Endothelial cell of hepatic sinusoid (primary cell): ENCODE results near the gene C3.

Source experiments
- in situ Hi-C: cut with HindIII; loops from 2 replicates; pipeline ENCODE4 v1.10.0; 2017; ENCODE audit warnings: low sequenced_read_pairs

The C3 gene

DNA sequence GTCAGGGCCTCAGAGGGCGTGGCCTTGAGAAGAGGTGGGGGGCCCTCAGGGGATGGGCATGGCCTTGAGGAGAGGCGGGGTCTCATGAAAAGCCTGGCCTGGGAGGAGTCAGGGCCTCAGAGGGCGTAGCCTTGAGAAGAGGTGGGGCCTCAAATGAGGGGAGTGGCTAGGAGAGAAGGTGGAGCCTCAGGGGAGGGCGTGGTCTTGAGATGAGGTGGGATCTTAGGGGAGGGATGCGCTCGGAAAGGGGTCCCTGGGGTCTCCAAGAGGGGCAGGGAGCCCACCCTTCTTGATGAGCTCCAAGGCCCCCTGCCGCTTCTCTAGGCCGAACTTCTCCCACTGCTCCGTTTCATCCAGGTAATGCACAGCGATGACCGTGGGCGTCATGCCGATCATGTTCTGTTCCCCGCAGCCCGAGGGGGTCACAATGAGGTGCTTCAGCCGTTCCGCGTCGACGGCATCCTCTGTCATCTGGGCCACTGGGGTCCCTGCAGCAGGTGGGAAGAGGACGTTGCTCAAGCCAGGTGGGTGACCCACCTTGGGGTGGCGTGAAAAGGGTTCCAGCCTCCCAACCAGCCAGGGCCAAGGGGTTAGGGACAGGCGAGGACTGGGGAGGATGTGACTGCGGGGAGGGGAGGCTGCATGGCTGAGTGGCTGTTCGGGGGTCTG, 26.2 kb downstream of the C3 start:
- in situ Hi-C loops = no loop called here

DNA sequence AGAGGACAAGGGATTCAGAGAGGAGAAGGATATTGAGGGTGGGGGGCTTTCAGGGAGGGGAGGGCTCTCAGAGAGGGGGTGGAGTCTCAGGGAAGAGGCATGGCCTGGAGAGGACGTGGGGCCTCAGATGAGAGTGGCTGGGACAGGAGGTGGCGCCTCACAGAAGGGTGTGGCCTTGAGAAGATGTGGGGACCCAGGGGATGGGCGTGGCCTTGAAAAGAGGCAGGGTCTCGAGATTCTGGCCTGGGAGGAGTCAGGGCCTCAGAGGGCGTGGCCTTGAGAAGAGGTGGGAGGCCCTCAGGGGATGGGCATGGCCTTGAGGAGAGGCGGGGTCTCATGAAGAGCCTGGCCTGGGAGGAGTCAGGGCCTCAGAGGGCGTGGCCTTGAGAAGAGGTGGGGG, 26.8 kb downstream of the C3 start:
- in situ Hi-C loops = no loop called here

DNA sequence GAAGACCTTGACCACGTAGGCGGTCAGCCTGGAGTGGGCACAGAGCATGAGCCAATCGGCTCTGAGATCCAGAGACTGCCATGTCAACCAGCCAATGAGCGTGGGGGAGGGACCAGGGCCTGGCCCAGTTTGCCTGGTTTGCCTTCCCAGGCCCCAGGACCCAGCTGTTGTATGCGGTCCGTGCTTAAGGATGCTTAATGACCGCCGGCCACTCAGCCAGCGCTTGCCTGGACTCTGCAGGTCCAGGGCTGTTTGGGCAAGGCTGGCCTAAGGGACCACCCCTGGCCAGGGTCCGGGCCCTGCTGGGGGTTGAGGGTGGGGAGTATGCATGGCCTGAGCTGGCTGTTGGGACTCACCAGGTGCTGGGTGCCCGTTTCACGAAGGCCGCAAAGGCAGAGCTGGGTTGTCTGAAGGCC, 27.4 kb downstream of the C3 start:
- in situ Hi-C loops = no loop called here

DNA sequence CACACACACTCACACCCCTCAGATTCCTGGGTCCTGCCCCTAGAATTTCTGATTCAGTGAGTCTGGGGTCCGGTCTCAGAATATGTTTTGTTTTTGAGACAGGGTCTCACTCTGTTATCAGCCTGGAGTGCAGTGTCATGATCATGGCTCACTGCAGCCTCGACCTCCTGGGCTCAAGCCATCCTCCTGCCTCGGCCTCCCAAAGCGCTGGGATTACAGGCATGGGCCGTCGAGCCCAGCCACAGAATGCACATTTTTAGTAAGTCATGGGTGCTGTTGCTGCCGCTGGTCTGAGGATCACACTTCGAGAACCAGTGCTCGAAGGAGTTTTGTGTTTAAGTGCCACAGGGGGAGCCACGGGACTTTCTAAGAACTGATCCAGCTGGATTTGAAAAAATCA, 28.4 kb downstream of the C3 start:
- in situ Hi-C loops = no loop called here

DNA sequence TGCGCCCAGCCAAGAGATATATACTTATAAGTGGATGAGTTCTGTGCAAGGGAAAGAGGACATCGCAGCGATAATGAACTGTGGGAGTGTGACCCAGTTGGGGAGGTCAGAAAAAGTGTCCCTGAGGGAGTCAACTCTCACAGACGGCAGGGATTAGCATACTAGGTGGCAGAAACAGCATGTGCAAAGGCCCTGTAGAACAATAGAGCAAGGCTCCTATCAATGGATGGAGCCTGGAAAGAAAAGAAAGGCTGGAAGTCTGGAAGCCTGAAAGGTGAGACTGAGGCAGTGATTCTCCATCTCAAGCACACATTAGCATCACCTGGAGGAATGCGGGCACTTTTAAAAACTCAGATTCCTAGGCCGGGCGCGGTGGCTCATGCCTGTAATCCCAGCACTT, 29.1 kb downstream of the C3 start:
- in situ Hi-C loops = no loop called here

DNA sequence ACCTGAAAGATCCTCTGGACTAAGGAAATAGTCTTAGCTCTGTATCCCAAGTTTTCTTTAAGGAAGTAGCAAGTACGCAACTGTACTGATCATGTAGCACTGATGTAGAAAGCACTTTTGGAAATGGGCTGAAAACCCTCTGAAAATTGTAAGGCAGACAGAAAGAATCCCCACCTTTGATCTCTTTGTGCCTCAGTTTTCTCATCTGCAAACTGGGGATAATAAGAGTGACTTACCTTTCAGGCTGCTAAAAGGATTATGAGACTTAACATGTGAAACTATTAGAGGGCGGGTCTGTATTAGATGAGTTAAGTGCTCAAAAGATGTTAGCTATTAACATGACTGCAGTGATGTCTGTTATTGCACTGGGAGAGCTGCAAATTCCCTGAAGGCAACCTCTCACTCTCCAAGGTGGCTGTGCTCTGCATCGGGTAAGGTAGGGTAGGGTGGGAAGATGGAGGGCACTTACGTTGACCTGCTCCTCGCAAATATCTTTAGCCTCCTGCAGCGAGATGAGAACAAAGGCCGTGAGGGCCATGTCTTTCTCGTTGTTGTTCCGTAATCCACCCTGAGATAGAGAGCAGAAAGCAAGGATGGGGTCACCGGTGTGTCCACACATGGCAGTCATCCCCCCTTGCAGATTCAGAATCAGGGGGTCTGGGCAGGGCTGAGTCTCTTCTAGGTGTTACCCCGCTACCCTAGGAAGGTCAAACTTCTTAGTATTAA, 30.1 kb downstream of the C3 start:
- in situ Hi-C loops = no loop called here

DNA sequence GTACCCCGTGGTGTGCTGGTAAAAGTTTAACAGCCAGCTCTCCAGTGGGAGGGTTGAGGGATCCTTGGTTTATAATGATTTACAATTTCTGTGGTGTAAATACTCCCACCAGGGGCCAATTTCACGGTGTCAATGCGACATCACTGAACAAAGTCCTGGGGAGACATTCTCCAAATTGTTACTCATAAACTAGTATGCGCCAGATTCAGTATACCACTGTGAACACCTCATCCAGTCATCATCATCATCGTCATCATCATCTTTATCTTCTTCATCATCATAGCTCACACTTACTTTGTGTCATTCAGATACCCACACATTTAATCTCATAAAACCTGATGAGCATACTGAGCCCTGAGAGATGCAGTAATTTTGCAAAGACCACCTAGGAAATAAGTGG, 33.3 kb downstream of the C3 start:
- in situ Hi-C loops = no loop called here

DNA sequence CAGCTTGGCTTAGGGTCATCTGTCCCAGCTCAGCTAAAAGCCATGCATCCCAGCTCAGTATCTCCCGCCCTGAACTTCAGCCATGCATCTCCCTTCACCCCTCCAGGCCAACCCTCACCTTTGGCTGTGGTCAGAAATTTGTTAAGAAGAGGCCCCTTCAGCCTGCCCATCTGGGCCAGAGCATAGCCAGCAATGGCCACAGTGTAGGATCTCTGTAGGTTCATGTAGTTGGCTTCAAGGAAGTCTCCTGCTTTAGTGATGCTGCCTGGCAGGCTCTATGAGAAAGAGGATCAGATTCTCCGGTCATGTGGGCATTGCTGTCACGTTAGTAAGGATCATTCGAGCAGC, 33.8 kb downstream of the C3 start:
- in situ Hi-C loops = no loop called here

DNA sequence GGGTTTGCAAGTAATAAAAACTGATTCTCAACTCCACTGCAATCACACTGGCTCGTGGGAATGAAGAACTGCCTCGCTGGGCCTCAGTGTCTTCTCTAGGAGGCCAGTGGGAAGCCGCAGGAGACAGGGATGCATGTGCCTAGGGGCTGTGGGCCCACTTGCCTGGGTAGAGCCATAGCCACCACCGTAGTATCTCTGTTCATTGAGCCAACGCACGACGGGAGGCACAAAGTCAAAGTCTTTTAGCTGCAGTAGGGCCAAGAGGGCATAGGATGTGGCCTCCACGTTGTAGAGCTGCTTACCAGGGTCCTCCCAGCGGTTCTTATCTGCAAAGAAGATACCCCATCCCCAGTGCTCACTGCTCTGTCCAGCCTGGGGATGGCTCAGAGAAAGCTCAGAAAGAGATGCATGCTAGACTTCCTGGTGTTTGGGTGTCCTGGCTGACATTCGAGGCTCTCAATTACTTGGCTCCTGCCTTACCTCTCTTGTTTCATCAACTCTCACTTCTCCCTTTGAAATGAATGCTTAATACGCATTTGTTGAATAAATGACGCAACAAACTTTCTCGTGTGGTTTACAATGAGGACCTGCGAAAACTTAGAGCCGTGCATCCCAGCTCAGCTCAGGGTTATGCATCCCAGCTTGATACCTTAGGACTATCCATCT, 34.4 kb downstream of the C3 start:
- in situ Hi-C loops = no loop called here

DNA sequence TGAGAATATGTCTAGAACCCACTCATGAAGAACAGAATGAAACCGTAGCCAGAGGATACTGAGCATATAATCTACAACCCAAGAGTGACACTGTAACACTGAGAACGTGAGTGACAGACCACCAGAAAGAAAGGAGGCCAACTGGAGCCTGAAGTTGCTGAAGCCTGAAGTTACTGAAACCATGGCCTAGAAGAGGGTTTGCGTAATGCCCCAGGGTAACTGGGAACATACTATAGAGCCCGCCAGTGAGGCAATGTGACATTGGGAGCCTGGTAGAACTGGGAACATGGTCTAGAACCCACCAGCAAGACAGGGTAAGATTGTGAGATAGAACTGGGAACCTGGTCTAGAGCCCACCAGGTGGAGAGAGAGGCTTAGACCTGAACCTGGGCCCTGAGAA, 35.0 kb downstream of the C3 start:
- in situ Hi-C loops = no loop called here

DNA sequence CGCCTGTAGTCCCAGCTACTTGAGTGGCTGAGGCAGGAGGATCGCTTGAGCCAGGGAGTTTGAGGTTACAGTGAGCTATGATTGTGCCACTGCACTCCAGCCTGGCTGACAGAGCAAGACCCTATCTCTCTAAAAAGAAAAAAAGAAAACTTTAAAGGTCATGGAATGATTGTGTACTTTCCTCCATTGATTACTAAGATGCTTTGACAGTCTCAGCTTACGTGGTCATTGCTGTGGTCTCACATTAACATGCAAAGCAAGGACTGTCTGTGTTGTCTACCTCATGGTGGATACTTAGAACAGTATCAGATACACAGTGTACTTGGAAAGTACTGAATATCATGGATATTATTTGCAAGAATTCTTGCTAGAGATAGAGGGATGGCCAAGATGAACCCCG, 36.5 kb downstream of the C3 start:
- in situ Hi-C loops = no loop called here

DNA sequence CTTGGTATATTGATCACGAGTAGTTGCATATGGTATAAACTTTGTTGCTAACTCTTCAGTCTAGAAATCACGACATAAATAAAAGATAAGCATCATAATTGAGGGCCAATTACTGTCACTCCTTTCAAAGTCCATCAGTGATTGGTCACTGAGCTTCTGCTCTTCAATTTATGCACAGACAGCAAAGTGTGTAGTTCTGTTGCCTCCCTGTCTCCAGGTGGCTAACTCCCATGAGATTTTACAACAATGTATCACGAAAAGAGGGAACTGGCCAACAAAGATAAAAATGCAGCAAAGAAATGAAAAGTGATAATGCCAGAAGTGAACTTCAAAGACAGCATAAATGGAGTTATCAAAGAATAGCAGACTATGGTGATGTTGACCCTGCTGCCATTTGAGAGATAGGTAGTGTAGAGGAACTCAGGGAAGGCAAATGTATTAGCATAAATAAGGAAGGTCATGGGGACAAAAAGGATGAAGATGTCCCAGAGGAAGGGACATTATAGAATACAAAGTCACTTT, 37.8 kb downstream of the C3 start:
- in situ Hi-C loops = no loop called here

DNA sequence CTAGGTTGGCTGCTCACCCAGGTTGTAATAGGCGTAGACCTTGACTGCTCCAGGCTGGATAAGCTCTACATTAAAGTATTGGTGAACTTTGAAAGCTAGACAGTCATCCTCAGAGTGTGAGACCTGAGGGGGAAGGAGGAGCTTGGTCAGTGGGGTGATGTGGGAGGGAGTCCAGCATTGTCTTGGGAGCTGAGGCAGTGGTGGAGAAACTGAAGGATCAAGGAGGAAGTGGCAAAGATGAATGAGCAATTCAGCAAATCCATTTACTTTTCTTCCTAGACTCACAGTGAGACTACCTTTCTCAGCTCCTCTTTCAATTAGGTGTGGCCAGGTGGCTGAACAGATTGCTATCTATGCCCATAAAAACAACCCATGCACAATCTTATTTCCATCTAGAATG, 40.3 kb downstream of the C3 start:
- in situ Hi-C loops = no loop called here

DNA sequence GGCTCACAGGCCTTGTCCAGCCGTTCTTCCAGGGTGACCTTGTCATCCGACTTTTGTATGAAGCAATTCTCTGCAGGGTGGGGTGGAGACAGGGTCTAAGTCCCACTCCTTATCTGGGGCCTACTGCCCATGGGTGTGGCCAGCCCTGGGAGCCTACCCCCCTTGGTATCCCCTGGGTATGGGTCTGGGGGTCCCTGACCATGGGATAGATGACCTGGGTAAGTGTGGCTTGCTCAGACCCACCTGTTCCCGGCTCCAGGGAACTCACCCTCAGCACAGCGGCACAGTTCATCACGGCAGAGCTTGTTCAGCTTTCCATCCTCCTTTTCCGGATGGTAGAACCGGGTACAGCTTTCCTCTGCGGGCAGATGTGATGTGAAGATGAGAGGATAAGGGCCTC, 41.3 kb downstream of the C3 start:
- in situ Hi-C loops = loop anchor here (5.0 to 10.0 kb wide), 4 partner anchors 43 to 656 kb away; partner anchors contain the start of gene C3

DNA sequence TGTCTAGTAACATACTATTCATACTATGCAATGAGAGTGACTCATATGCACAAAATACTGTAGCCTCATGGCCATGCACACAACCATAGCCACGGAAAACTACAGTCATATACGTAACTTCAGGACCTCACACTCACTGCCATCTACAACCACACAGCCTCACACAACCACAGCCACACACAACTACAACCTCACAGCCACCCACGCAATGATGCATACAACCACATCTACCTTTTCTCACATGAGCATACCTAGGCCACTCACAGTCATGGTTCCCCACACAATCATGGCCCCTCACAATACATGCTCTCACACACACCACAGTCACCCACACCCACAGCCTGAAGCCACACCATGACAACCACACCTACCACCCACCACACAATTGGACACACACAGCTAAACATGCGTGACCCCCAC, 41.8 kb downstream of the C3 start:
- in situ Hi-C loops = loop anchor here (5.0 to 10.0 kb wide), 4 partner anchors 44 to 656 kb away; partner anchors contain the start of gene C3

DNA sequence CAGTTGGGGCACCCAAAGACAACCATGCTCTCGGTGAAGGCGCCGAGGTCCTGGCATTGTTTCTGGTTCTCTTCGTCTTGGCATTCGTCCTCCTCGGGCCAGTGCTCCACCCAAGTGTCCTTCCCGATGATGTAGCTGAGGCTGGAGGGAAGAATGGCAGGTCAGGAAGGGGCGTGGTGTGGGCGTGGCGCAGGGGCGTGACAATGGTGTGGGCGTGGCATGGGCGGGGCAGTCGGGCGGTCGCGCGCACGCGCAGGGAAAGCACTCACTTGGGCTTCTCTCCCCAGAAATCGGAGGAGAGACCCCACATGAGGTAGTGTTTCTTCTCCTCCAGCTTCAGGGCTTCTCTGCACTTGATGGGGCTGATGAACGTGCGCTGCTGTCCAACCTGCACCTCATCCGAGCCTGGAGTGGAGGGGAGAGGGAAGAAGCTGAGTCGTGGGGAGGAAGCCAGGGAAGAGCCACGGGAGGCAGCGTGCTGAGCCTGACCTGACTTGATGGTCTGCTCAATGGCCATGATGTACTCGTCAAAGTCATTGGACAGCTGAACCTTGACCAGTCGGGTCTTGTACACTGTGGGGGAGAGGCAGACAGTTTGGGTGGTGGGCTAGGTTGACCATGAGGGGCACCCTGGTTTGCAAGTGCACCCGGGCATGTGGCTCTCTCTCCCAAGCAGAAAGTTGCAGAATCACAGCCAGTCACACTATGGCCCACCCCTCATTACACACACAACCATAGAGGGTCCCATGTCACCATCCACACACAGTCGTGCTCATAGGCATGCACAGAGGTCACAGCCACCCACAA, 42.4 kb downstream of the C3 start:
- in situ Hi-C loops = loop anchor here (5.0 to 10.0 kb wide), 4 partner anchors 44 to 657 kb away; partner anchors contain the start of gene C3

DNA sequence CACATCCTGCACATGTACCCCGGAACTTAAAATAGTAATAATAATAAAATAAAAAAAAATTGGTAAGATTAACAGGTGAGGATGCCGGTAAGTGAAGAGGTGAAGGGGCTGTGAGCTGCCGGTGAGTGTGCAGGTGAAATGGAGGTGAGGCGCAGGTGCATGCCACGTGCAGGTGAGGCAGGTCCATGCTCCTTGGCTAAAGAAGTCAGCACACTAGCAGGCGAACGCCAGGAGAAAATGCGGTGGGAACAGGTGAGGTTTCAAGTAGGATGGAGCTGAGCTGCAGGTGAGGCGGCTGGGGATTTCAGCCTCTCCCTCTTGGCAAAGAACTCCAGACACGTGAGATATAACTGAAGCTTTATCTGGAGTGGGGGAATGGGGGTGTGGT, 43.0 kb downstream of the C3 start:
- in situ Hi-C loops = loop anchor here (5.0 to 10.0 kb wide), 4 partner anchors 45 to 657 kb away; partner anchors contain the start of gene C3

DNA sequence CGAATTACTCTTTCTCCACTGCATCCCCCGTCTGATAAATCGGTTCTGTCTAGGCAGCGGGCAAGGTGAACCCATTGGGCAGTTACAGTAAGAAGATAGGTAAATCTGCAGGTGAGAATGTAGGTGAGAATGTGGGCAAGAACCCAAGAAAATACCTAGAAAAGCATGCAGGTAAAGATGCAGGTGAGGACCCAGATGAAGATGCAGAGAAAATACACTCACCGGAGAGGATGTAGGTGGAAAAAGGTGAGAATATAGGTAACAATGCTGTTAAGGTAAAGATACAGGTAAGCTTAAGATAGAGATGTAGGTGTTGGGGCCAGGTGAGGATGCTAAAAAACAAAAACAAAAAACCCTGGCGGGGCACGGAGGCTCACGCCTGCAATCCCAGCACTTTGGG, 44.2 kb downstream of the C3 start:
- in situ Hi-C loops = loop anchor here (5.0 to 10.0 kb wide), 4 partner anchors 46 to 659 kb away; partner anchors contain the start of gene C3

DNA sequence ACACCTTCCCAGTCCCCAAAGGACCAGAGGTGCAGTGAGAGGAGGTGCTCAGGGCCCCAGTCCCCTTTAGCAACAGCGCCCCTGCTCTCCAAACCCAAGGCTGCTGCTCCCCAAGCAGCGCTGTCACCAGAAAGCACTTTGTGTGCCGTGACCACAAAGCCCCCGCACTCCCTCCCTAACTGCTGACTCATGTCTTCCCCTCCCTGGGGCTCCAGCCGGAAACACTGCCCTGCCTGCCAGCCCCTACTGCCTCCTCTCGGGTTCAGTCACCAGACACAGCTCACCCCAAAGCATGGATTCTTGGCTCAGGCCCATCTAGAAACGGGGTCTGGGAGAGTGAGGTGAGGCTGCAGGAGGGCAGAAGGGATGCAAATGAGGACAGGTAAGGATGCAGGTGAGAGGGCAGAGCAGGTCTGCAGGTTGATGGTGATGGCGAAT, 45.6 kb downstream of the C3 start:
- in situ Hi-C loops = loop anchor here (5.0 to 10.0 kb wide), 4 partner anchors 47 to 660 kb away; partner anchors contain the start of gene C3

DNA sequence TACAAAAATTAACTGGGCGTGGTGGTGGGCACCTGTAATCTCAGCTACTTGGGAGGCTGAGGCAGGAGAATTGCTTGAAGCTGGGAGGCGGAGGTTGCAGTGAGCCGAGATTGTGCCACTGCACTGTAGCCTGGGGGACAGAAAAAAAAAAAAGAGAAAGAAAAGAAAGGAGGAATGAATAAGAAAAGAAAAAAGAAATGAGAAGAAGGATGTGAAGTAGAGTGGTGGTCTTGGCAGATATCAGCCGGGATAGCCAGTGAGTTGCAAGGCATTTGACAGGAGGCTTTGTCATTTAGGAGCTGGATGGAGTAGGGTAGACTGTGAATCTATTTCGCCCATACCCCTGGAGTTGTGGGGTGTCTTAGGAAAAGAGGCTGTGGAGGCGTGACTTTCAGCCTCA, 46.0 kb downstream of the C3 start:
- in situ Hi-C loops = loop anchor here (10.0 kb wide), 2 partner anchors 160 to 660 kb away; no protein-coding TSS in a partner anchor
